Spinal cord (tissue), 10 donors: Measurements from ENCODE around the gene CFAP298. TPM values are rescaled to one million over a fixed set of nuclear protein-coding genes. Genes with fewer than 3 reads are reported as not detected.

ENCODE experiments used
- DNase-seq, 6 donors: peaks; one replicate each; pipeline versions ENCODE4 v3.0.0 to v3.0.0-alpha.2; 2013 to 2015; ENCODE audit warnings: low spot score in 6 of 6, low read depth in 4 of 6
- H3K27ac ChIP-seq: one replicate; pipeline ENCODE4 v1.5.1; 2013; ENCODE audit warnings: low read depth, low read length, control low read depth
- H3K27me3 ChIP-seq: one replicate; pipeline ENCODE4 v1.6.1; 2013; ENCODE audit warnings: low read length; ENCODE audit not compliant: control insufficient read depth, insufficient read depth
- H3K36me3 ChIP-seq: one replicate; pipeline ENCODE4 v1.6.1; 2013; ENCODE audit warnings: low read length; ENCODE audit not compliant: control insufficient read depth, insufficient read depth
- H3K4me1 ChIP-seq: one replicate; pipeline ENCODE4 v1.6.1; 2013; ENCODE audit warnings: low read length; ENCODE audit not compliant: control insufficient read depth, insufficient read depth
- H3K4me3 ChIP-seq: one replicate; pipeline ENCODE4 v1.5.1; 2013; ENCODE audit warnings: low read depth, low read length, control low read depth
- H3K9me3 ChIP-seq: one replicate; pipeline ENCODE4 v1.6.1; 2013; ENCODE audit warnings: low read length; ENCODE audit not compliant: control insufficient read depth, insufficient read depth
- WGBS: methylation state at CpG from one replicate; pipeline ENCODE4 v1.1.5; 2013; ENCODE audit warnings: missing lambda C conversion rate; ENCODE audit not compliant: insufficient coverage; 5-methylcytosine and 5-hydroxymethylcytosine counted together
- polyA plus RNA-seq, 2 donors: library from polyadenylated mRNA; unstranded; fragments of 120-200 nt; gene quantifications; one replicate each; pipeline ENCODE4 v1.2.1, GENCODE V29; 2013; ENCODE audit not compliant: insufficient read length in 2 of 2
- small RNA-seq: library from RNA; depleted of rRNA; stranded (forward); fragments of <200 nt; gene quantifications from one replicate; pipeline ENCODE3, GENCODE V24; 2014; ENCODE audit warnings: low replicate concordance
- total RNA-seq, 2 donors: library from RNA; depleted of rRNA in 1 of 2; stranded (reverse); fragments of 120-200 nt in 1 of 2; fragments of >200 nt in 1 of 2; gene quantifications; one replicate each; pipeline versions ENCODE4 v1.2.3 to v1.2.4, GENCODE V29; 2013 to 2014
- donor health status: healthy.

Gene CFAP298
- total and polyA plus RNA-seq, 4 donors, result 21.6 to 60.4 (median 53.4) TPM

DNA sequence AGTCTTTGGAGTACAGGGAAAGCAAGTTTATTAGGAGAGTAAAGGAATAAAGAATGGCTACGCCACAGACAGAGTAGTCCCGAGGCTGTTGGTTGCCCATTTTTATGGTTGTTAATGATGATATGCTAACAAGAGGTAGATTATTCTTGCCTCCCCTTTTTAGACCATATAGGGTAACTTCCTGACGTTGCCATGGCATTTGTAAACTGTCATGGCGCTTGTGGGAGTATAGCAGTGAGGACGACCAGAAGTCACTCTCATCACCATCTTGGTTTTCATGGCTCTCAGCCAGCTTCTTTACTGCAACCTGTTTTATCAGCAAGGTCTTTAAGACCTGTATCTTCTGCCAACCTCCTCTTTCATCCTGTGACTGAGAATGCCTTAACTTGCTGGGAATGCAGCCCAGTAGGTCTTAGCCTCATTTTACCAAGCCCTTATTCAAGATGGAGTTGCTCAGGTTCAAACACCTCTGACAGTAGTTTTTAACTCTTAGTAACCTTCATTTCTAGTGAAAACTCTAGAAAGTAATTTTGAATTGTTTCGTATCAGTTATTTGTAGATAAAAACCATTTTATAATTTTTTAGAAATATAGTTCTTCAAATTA lies 53.1 kb downstream of the CFAP298 start:
- Histone ChIP-seq H3K27ac (no peak overlapping the region), H3K4me3 (no peak overlapping the region), H3K36me3 (no peaks in the 10 kb centered on the region), H3K27me3 (no peaks in the 10 kb centered on the region), H3K9me3 (no peaks in the 10 kb centered on the region), H3K4me1 (no peaks in the 10 kb centered on the region)
- no peak for DNase-seq
- WGBS, result 88% methylated on average over 5 of the region's 6 CpGs

DNA sequence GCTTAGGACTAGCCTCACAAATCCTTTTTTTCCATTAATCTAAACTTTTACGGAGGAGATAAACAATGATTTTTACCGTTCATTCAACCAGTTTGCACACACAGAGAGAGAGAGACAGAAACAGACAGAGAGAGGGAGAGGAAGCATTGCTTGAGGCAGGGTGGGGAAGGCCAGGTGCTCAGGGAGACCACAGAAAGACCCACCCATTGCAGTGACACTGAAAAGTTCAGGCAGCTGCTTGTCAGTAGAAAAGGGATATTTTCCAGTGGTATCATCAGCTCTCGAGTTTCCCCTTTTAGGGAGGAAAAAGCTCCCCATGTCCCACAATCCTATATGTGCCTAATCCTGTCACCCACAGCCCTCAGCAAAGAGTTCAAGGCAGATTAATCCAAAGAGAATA lies 54.1 kb downstream of the CFAP298 start:
- Histone ChIP-seq H3K36me3 (no peaks in the 10 kb centered on the region), H3K27ac (no peak overlapping the region), H3K27me3 (no peaks in the 10 kb centered on the region), H3K9me3 (no peaks in the 10 kb centered on the region), H3K4me1 (no peaks in the 10 kb centered on the region), H3K4me3 (no peak overlapping the region)
- no peak for DNase-seq
- WGBS, result no CpG with 5 or more reads among the region's 3 CpGs

- no peak overlapping the region for H3K4me3 ChIP-seq
- 92% methylated on average over 1 of the region's 4 CpGs for WGBS
Measured at GRCh38 chr21:32554832-32555638, 57.1 kb downstream of the CFAP298 start.

DNA sequence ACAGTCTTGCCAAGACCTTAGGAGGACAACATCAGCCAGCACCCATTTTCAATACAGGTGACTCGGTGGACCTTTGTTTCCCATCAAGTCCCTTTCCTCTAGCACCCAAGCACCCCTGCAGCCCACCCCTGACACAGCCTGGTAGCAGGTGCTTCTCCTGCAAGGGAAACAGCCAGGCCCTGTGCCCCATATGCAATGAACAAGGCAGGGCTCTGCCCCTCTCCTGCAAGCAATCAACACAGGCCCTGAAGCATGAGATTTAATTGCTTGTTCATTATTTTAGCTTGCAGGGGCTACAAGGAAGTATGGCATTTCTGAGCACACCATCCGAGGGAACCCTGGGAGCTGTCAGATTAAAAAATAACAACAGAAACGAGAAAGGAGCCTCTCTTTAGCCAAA lies 62.3 kb downstream of the CFAP298 start:
- Histone ChIP-seq H3K27me3 (no peaks in the 10 kb centered on the region), H3K4me3 (no peak overlapping the region), H3K36me3 (no peaks in the 10 kb centered on the region), H3K9me3 (no peaks in the 10 kb centered on the region), H3K4me1 (no peaks in the 10 kb centered on the region), H3K27ac (no peak overlapping the region)
- WGBS, result 68% methylated on average over 3 of the region's 3 CpGs
- DNase-seq, result peak in 1 of 6 donors; percentile 47

More at GRCh38 chr21:32554832-32555638, 57.1 kb downstream of the CFAP298 start:
- H3K27me3 ChIP-seq, result no peaks in the 10 kb centered on the region
- DNase-seq, result no peak
- H3K27ac ChIP-seq, result no peak overlapping the region
- no peaks in the 10 kb centered on the region for H3K36me3 ChIP-seq
- no peaks in the 10 kb centered on the region for H3K4me1 ChIP-seq
- H3K9me3 ChIP-seq, result no peaks in the 10 kb centered on the region

DNA sequence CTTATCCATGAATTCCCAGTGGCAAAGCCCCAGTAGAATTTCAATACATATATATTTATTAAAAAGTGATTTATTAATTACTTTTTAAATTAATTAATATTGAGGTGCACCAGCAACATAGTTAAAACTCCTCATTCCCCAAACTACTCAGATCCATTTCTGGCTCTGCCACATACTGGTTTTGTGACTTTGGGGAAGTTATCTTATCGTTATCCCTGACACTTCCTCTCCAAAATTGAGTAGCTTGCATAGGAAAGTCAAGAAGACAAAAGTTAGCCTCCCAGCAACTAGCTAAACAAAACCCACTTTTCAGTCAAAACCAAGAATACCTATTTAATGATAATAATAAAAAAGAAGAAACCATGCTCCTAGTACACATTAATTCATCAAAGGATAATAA lies 62.7 kb downstream of the CFAP298 start:
- no peaks in the 10 kb centered on the region for H3K4me1 ChIP-seq
- H3K9me3 ChIP-seq, result no peaks in the 10 kb centered on the region
- no peak overlapping the region for H3K27ac ChIP-seq
- no peak overlapping the region for H3K4me3 ChIP-seq
- H3K36me3 ChIP-seq, result no peaks in the 10 kb centered on the region
- no peak for DNase-seq
- no CpG with 5 or more reads among the region's 1 CpG for WGBS
- no peaks in the 10 kb centered on the region for H3K27me3 ChIP-seq

Small RNA genes within 50 kb of the gene (small RNA-seq; reads per million reads assigned to genes)
- 0.08 reads per million for gene RNA5SP490

Other genes starting within 250 kb of the CFAP298 start
- 10 to 100 TPM; 15.9 to 18.3 TPM for gene URB1, start 219.4 kb downstream of the CFAP298 start, total RNA-seq
- gene URB1, start 219.4 kb downstream of the CFAP298 start, polyA plus RNA-seq, result 10 to 100 TPM; 16.6 to 17.7 TPM
- gene EVA1C, start 199.7 kb downstream of the CFAP298 start, total RNA-seq, result 10 to 100 TPM in 1 of 2 donors, 1 to 10 TPM in 1; 5.6 to 11.0 TPM
- 10 to 100 TPM; 10.4 to 13.4 TPM for gene EVA1C, start 199.7 kb downstream of the CFAP298 start, polyA plus RNA-seq
- 1 to 10 TPM; 2.1 to 3.0 TPM for gene TCP10L, start 26.9 kb downstream of the CFAP298 start, total RNA-seq
- gene TCP10L, start 26.9 kb downstream of the CFAP298 start, polyA plus RNA-seq, result 1 to 10 TPM; 2.9 to 4.1 TPM
- gene SYNJ1, start 115.6 kb upstream of the CFAP298 start, total RNA-seq, result 10 to 100 TPM; 16.7 to 33.1 TPM
- gene SYNJ1, start 115.6 kb upstream of the CFAP298 start, polyA plus RNA-seq, result 10 to 100 TPM; 35.9 to 44.9 TPM
- gene PAXBP1, start 159.4 kb upstream of the CFAP298 start, total RNA-seq, result 10 to 100 TPM; 58.9 to 64.3 TPM
- gene PAXBP1, start 159.4 kb upstream of the CFAP298 start, polyA plus RNA-seq, result 10 to 100 TPM; 52.7 to 68.9 TPM